SK-N-SH treated with all-trans-retinoic acid at 6 μM for 48 hours (cell line): Measurements from ENCODE around the gene AGBL1.
"Not testable (repeated sequence)": the region's sequence is repeated elsewhere in the genome, so short reads cannot be mapped to it uniquely, and the experiment has no call there.

Source experiments
- ATAC-seq: fragments of 200-7000 bp; cut with Tn5 transposase; 3 replicates; pipeline ENCODE4 v1.9.1; 2020; ENCODE audit warnings: mild to moderate bottlenecking, moderate library complexity
- BACH2 ChIP-seq: fragments of 250-450 bp; sonication (Bioruptor Pico); IDR thresholded peaks from 2 replicates; pipeline ENCODE4 v1.9.0; 2021; ENCODE audit warnings: mild to moderate bottlenecking, borderline replicate concordance
- CREB5 ChIP-seq: fragments of 250-450 bp; sonication (Bioruptor Pico); IDR thresholded peaks from 2 replicates; pipeline ENCODE4 v1.5.1; 2020; ENCODE audit warnings: low read depth, mild to moderate bottlenecking, moderate library complexity
- CSRNP3 ChIP-seq: fragments of 250-450 bp; sonication (Bioruptor Pico); IDR thresholded peaks from 2 replicates; pipeline ENCODE4 v1.5.1; 2021; ENCODE audit warnings: mild to moderate bottlenecking, moderate library complexity
- ESRRG ChIP-seq: fragments of 250-450 bp; sonication (Bioruptor Pico); IDR thresholded peaks from 2 replicates; pipeline ENCODE4 v1.6.1; 2021; ENCODE audit warnings: mild to moderate bottlenecking
- GLIS3 ChIP-seq: fragments of 250-450 bp; sonication (Bioruptor Pico); IDR thresholded peaks from 2 replicates; pipeline ENCODE4 v1.5.0; 2020; ENCODE audit warnings: mild to moderate bottlenecking, moderate library complexity
- ISL1 ChIP-seq: fragments of 250-450 bp; sonication (Bioruptor Pico); IDR thresholded peaks from 2 replicates; pipeline ENCODE4 v2.1.2; 2022; ENCODE audit warnings: mild to moderate bottlenecking, moderate library complexity
- OSR1 ChIP-seq: fragments of 250-450 bp; sonication (Bioruptor Pico); IDR thresholded peaks from 2 replicates; pipeline ENCODE4 v1.8.0; 2022; ENCODE audit warnings: moderate library complexity, mild to moderate bottlenecking, inconsistent platforms
- PATZ1 ChIP-seq: fragments of 250-450 bp; sonication (Bioruptor Pico); IDR thresholded peaks from 2 replicates; pipeline ENCODE4 v1.8.0; 2020; ENCODE audit warnings: mild to moderate bottlenecking, moderate library complexity, borderline replicate concordance
- POU6F1 ChIP-seq: fragments of 250-450 bp; sonication (Bioruptor Pico); IDR thresholded peaks from 2 replicates; pipeline ENCODE4 v1.8.0; 2021; ENCODE audit warnings: low read depth, mild to moderate bottlenecking, moderate library complexity, borderline replicate concordance
- PPARA ChIP-seq: fragments of 250-450 bp; sonication (Bioruptor Pico); IDR thresholded peaks from 2 replicates; pipeline ENCODE4 v1.5.0; 2020; ENCODE audit warnings: mild to moderate bottlenecking, borderline replicate concordance
- RARB ChIP-seq: fragments of 250-450 bp; sonication (Bioruptor Pico); IDR thresholded peaks from 2 replicates; pipeline ENCODE4 v1.8.0; 2021; ENCODE audit warnings: mild to moderate bottlenecking, moderate library complexity
- SNAI2 ChIP-seq: fragments of 250-450 bp; sonication (Bioruptor Pico); IDR thresholded peaks from 2 replicates; pipeline ENCODE4 v1.5.0; 2020; ENCODE audit warnings: mild to moderate bottlenecking, moderate library complexity
- TCF4 ChIP-seq: fragments of 250-450 bp; sonication (Bioruptor Pico); IDR thresholded peaks from 2 replicates; pipeline ENCODE4 v1.8.0; 2021; ENCODE audit warnings: mild to moderate bottlenecking, moderate library complexity, borderline replicate concordance
- TOX ChIP-seq: fragments of 250-450 bp; sonication (Bioruptor Pico); IDR thresholded peaks from 2 replicates; pipeline ENCODE4 v1.8.0; 2021; ENCODE audit warnings: mild to moderate bottlenecking, moderate library complexity, borderline replicate concordance
- TSHZ2 ChIP-seq: fragments of 250-450 bp; sonication (Bioruptor Pico); IDR thresholded peaks from 2 replicates; pipeline ENCODE4 v1.5.0; 2020; ENCODE audit warnings: mild to moderate bottlenecking, moderate library complexity
- ZC3H10 ChIP-seq: fragments of 250-450 bp; sonication (Bioruptor Pico); IDR thresholded peaks from 2 replicates; pipeline ENCODE4 v1.5.1; 2021; ENCODE audit warnings: mild to moderate bottlenecking, moderate library complexity
- ZFP3 ChIP-seq: fragments of 250-450 bp; sonication (Bioruptor Pico); IDR thresholded peaks from 2 replicates; pipeline ENCODE4 v1.5.0; 2020; ENCODE audit warnings: mild to moderate bottlenecking, moderate library complexity
- ZFP30 ChIP-seq: fragments of 450-650 bp; formaldehyde crosslinking; IDR thresholded peaks from 2 replicates; pipeline ENCODE4 v1.5.0; 2022; ENCODE audit warnings: mild to moderate bottlenecking, moderate library complexity
- ZNF565 ChIP-seq: fragments of 450-650 bp; formaldehyde crosslinking; conservative IDR thresholded peaks from 2 replicates; pipeline ENCODE4 v1.5.0; 2020; ENCODE audit warnings: low read depth, mild to moderate bottlenecking, moderate library complexity
- ZNF70 ChIP-seq: fragments of 450-650 bp; formaldehyde crosslinking; IDR thresholded peaks from 2 replicates; pipeline ENCODE4 v1.5.0; 2020; ENCODE audit warnings: mild to moderate bottlenecking, moderate library complexity
- ZNF8 ChIP-seq: fragments of 450-650 bp; formaldehyde crosslinking; IDR thresholded peaks from 2 replicates; pipeline ENCODE4 v1.5.0; 2020; ENCODE audit warnings: mild to moderate bottlenecking, moderate library complexity

Gene AGBL1

GRCh38 chr15:86445579-86446252 lies 366.0 kb downstream of the AGBL1 start:
- ATAC-seq = no peak
- TF ChIP-seq ESRRG (no peak), ISL1 (CRISPR knock-in tag) (no peak), ZFP30 (CRISPR knock-in tag) (no peak), BACH2 (CRISPR knock-in tag) (no peak), OSR1 (CRISPR knock-in tag) (no peak), PPARA (CRISPR knock-in tag) (no peak), TCF4 (CRISPR knock-in tag) (no peak), ZNF70 (no peak), CSRNP3 (CRISPR knock-in tag) (no peak), CREB5 (no peak), PATZ1 (CRISPR knock-in tag) (no peak), ZNF565 (CRISPR knock-in tag) (no peak)

GRCh38 chr15:86446253-86446640 lies 366.6 kb downstream of the AGBL1 start:
- no peak for ATAC-seq
- TF ChIP-seq ZC3H10 (CRISPR knock-in tag) = no peak
- no peak for TF ChIP-seq RARB (CRISPR knock-in tag)
- no peak for TF ChIP-seq ESRRG
- no peak for TF ChIP-seq BACH2 (CRISPR knock-in tag)
- no peak for TF ChIP-seq SNAI2
- TF ChIP-seq CREB5 = no peak
- no peak for TF ChIP-seq ZFP30 (CRISPR knock-in tag)
- no peak for TF ChIP-seq TSHZ2
- no peak for TF ChIP-seq ZNF8 (CRISPR knock-in tag)

- ATAC-seq = not testable (repeated sequence)
Observed at GRCh38 chr15:86465470-86466039, 385.9 kb downstream of the AGBL1 start.

GRCh38 chr15:86481720-86482119 lies 402.0 kb downstream of the AGBL1 start:
- no peak for TF ChIP-seq ZFP3
- TF ChIP-seq TCF4 (CRISPR knock-in tag) = no peak
- TF ChIP-seq ZNF8 (CRISPR knock-in tag) = no peak
- TF ChIP-seq PPARA (CRISPR knock-in tag) = no peak
- no peak for TF ChIP-seq ZNF70
- no peak for TF ChIP-seq BACH2 (CRISPR knock-in tag)
- no peak for TF ChIP-seq TSHZ2
- TF ChIP-seq POU6F1 (CRISPR knock-in tag) = no peak
- no peak for TF ChIP-seq TOX (CRISPR knock-in tag)
- no peak for TF ChIP-seq ESRRG
- TF ChIP-seq ZC3H10 (CRISPR knock-in tag) = no peak
- no peak for TF ChIP-seq GLIS3 (CRISPR knock-in tag)
- TF ChIP-seq ZFP30 (CRISPR knock-in tag) = no peak
- no peak for ATAC-seq
